ENCODE measurements around the gene SLC4A7. TPM values are rescaled to one million over a fixed set of nuclear protein-coding genes. Genes with fewer than 3 reads are reported as not detected.
"Not testable (repeated sequence)": the region's sequence is repeated elsewhere in the genome, so short reads cannot be mapped to it uniquely, and the experiment has no call there.

The SLC4A7 gene
- 12.2 TPM for total RNA-seq
- long read RNA-seq, partial matches to known transcripts, result 1 of 3 reads
- long read RNA-seq, other reads (novel, unspliced or antisense), result 1 of 3 reads

GRCh38 chr3:27484015-27484844 is at the start of gene SLC4A7:
TSS of gene SLC4A7 (minus strand) at chr3:27484384. CDS start at chr3:27484126, 258 bp downstream.
- DNase-seq, result peak; percentile 98
- Histone ChIP-seq H3K9me3 (replicated peaks) (no peaks in the 10 kb centered on the region), H3K27ac (replicated peaks) (peak within 1 kb of the TSS; percentile 95), H3K4me1 (peaks cover 50% of the 10 kb centered on the region), H3K27me3 (ENCODE audit: low read depth) (no peaks in the 10 kb centered on the region), H3K36me3 (no peaks in the 10 kb centered on the region), H3K4me3 (peak within 1 kb of the TSS; percentile 90)
- no peak for TF ChIP-seq CTCF (IDR thresholded peaks at IDR 0.05; ENCODE audit: borderline replicate concordance)
- intact Hi-C loops (cut with micrococcal nuclease), result no loop called here

- DNase-seq, result no peak
- H3K27me3 ChIP-seq (ENCODE audit: low read depth), result no peaks in the 10 kb centered on the region
Observed at GRCh38 chr3:27533261-27533607, 49.0 kb upstream of the SLC4A7 start.

GRCh38 chr3:27532426-27533260 is 48.5 kb upstream of the SLC4A7 start:
- no peak for DNase-seq
- Histone ChIP-seq H3K4me1 (peaks cover 20% of the 10 kb centered on the region), H3K9me3 (replicated peaks) (no peaks in the 10 kb centered on the region), H3K36me3 (no peaks in the 10 kb centered on the region), H3K27me3 (ENCODE audit: low read depth) (no peaks in the 10 kb centered on the region), H3K4me3 (no peak overlapping the region), H3K27ac (replicated peaks) (no peak overlapping the region)
- intact Hi-C loops (cut with micrococcal nuclease), result no loop called here
- TF ChIP-seq CTCF (IDR thresholded peaks at IDR 0.05; ENCODE audit: borderline replicate concordance), result no peak

More at GRCh38 chr3:27533261-27533607, 49.0 kb upstream of the SLC4A7 start:
- H3K27ac ChIP-seq (replicated peaks), result peak overlapping the region; percentile 61
- no peak for TF ChIP-seq CTCF (IDR thresholded peaks at IDR 0.05; ENCODE audit: borderline replicate concordance)
- intact Hi-C loops (cut with micrococcal nuclease), result no loop called here
- peaks cover 20% of the 10 kb centered on the region for H3K4me1 ChIP-seq
- H3K9me3 ChIP-seq (replicated peaks), result no peaks in the 10 kb centered on the region
- H3K4me3 ChIP-seq, result no peak overlapping the region
- no peaks in the 10 kb centered on the region for H3K36me3 ChIP-seq

GRCh38 chr3:27531193-27531751 is 47.1 kb upstream of the SLC4A7 start:
- H3K4me1 ChIP-seq, result peaks cover 20% of the 10 kb centered on the region
- H3K27me3 ChIP-seq (ENCODE audit: low read depth); H3K9me3 ChIP-seq (replicated peaks); intact Hi-C loops (cut with micrococcal nuclease); DNase-seq; H3K4me3 ChIP-seq; H3K27ac ChIP-seq (replicated peaks); H3K36me3 ChIP-seq: not testable (repeated sequence)

GRCh38 chr3:27528791-27529190 is 44.6 kb upstream of the SLC4A7 start:
- Histone ChIP-seq H3K9me3 (replicated peaks) (no peaks in the 10 kb centered on the region), H3K36me3 (no peaks in the 10 kb centered on the region)
- intact Hi-C loops (cut with micrococcal nuclease), result no loop called here

More at GRCh38 chr3:27528791-27529190, 44.6 kb upstream of the SLC4A7 start:
- H3K4me1 ChIP-seq, result peaks cover 13% of the 10 kb centered on the region
- no peak for TF ChIP-seq CTCF (IDR thresholded peaks at IDR 0.05; ENCODE audit: borderline replicate concordance)
- no peaks in the 10 kb centered on the region for H3K27me3 ChIP-seq (ENCODE audit: low read depth)
- H3K27ac ChIP-seq (replicated peaks), result no peak overlapping the region
- H3K4me3 ChIP-seq, result no peak overlapping the region
- no peak for DNase-seq
